Trophoblast cell (in vitro differentiated cells and primary cell): ENCODE measurements around the gene SETD4.
"Not testable (repeated sequence)": the region's sequence is repeated elsewhere in the genome, so short reads cannot be mapped to it uniquely, and the experiment has no call there.

ENCODE experiments used
- DNase-seq, 2 donors: peaks; one replicate each; pipeline ENCODE4 v3.0.0-alpha.2; 2016
- H2AFZ ChIP-seq: 2 replicates; pipeline ENCODE4 v1.6.1; 2013; ENCODE audit warnings: low read length, moderate library complexity, mild to moderate bottlenecking; ENCODE audit not compliant: insufficient read depth, poor library complexity
- H2AK5ac ChIP-seq: 2 replicates; pipeline ENCODE4 v1.6.1; 2013; ENCODE audit warnings: mild to moderate bottlenecking, low read length
- H2BK120ac ChIP-seq: 2 replicates; pipeline ENCODE4 v1.6.1; 2013; ENCODE audit warnings: low read length, mild to moderate bottlenecking, moderate library complexity; ENCODE audit not compliant: insufficient read depth, poor library complexity
- H2BK12ac ChIP-seq: 2 replicates; pipeline ENCODE4 v1.6.1; 2013; ENCODE audit warnings: mild to moderate bottlenecking, low read length, moderate library complexity
- H2BK5ac ChIP-seq: 2 replicates; pipeline ENCODE4 v1.6.1; 2013; ENCODE audit warnings: low read length, low read depth, moderate library complexity, mild to moderate bottlenecking; ENCODE audit not compliant: poor library complexity
- H3K14ac ChIP-seq: 2 replicates; pipeline ENCODE4 v1.6.1; 2013; ENCODE audit warnings: mild to moderate bottlenecking, low read length
- H3K18ac ChIP-seq: 2 replicates; pipeline ENCODE4 v1.6.1; 2013; ENCODE audit warnings: mild to moderate bottlenecking, low read length
- H3K23ac ChIP-seq: 2 replicates; pipeline ENCODE4 v1.6.1; 2013; ENCODE audit warnings: low read length
- H3K27ac ChIP-seq: 2 replicates; pipeline ENCODE4 v1.5.1; 2013; ENCODE audit warnings: low read depth, mild to moderate bottlenecking, inconsistent platforms, low read length, moderate library complexity
- H3K27me3 ChIP-seq: 2 replicates; pipeline ENCODE4 v1.6.1; 2013; ENCODE audit warnings: inconsistent platforms, mild to moderate bottlenecking, low read length, moderate library complexity; ENCODE audit not compliant: insufficient read depth
- H3K36me3 ChIP-seq, 2 experiments: 1 replicate in 1 of 2; 2 replicates in 1 of 2; pipeline ENCODE4 v1.6.1; 2013; ENCODE audit warnings: low read length in 2 of 2, mild to moderate bottlenecking in 2 of 2, moderate library complexity in 1 of 2; ENCODE audit not compliant: insufficient read depth in 2 of 2, control insufficient read depth in 1 of 2
- H3K4ac ChIP-seq: 2 replicates; pipeline ENCODE4 v1.6.1; 2013; ENCODE audit warnings: low read depth, mild to moderate bottlenecking, low read length, moderate library complexity
- H3K4me1 ChIP-seq, 2 experiments: 1 replicate in 1 of 2; 2 replicates in 1 of 2; pipeline ENCODE4 v1.6.1; 2013; ENCODE audit warnings: low read length in 2 of 2, mild to moderate bottlenecking in 2 of 2, moderate library complexity in 1 of 2; ENCODE audit not compliant: insufficient read depth in 2 of 2, control insufficient read depth in 1 of 2
- H3K4me2 ChIP-seq: 2 replicates; pipeline ENCODE4 v1.6.1; 2013; ENCODE audit warnings: inconsistent platforms, mild to moderate bottlenecking, low read length, moderate library complexity
- H3K4me3 ChIP-seq: 2 replicates; pipeline ENCODE4 v1.5.1; 2013; ENCODE audit warnings: mild to moderate bottlenecking, low read depth, low read length, inconsistent platforms
- H3K79me1 ChIP-seq: one replicate; pipeline ENCODE4 v1.6.1; 2013; ENCODE audit warnings: low read length
- H3K79me2 ChIP-seq: 2 replicates; pipeline ENCODE4 v1.6.1; 2013; ENCODE audit warnings: low read length, mild to moderate bottlenecking; ENCODE audit not compliant: control insufficient read depth, insufficient read depth, poor library complexity
- H3K9ac ChIP-seq: 2 replicates; pipeline ENCODE4 v1.6.1; 2013; ENCODE audit warnings: mild to moderate bottlenecking, low read length
- H3K9me3 ChIP-seq: 2 replicates; pipeline ENCODE4 v1.6.1; 2013; ENCODE audit warnings: low read depth, mild to moderate bottlenecking, control low read depth, inconsistent platforms, low read length; ENCODE audit not compliant: insufficient read depth
- H4K12ac ChIP-seq: 2 replicates; pipeline ENCODE4 v1.6.1; 2013; ENCODE audit warnings: low read depth, mild to moderate bottlenecking, low read length, moderate library complexity
- H4K8ac ChIP-seq: 2 replicates; pipeline ENCODE4 v1.6.1; 2013; ENCODE audit warnings: low read depth, mild to moderate bottlenecking, low read length, moderate library complexity
- H4K91ac ChIP-seq: one replicate; pipeline ENCODE4 v1.6.1; 2013; ENCODE audit warnings: low read depth, mild to moderate bottlenecking, low read length, moderate library complexity
- WGBS: extraction: QIAGEN DNeasy Blood & Tissue Kit; methylation state at CpG from one replicate; pipeline ENCODE4 v1.1.7; 2013; ENCODE audit warnings: missing lambda C conversion rate; ENCODE audit not compliant: insufficient read length, insufficient coverage; ENCODE audit errors: extremely low coverage; 5-methylcytosine and 5-hydroxymethylcytosine counted together

Gene SETD4

DNA sequence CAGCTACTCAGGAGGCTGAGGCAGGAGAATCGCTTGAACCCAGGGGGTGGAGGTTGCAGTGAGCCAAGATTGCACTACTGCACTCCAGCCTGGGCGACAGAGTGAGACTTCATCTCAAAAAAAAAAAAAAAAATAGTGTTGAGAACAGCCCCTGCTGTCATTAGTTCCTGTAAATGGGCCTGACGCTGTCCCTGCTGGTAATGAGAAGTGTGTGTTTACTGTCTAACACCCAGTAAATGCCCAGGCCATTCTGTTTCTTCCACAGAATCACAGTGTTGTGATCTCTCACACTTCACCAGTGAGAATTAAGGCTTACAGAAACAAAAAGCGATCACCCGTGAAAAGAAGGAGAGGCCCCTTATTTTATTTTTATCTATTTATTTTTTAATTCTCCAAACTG, 13.6 kb upstream of the SETD4 start:
- H3K9me3 ChIP-seq, H4K8ac ChIP-seq, H3K27ac ChIP-seq, H4K12ac ChIP-seq, H4K91ac ChIP-seq, H3K79me1 ChIP-seq, H3K27me3 ChIP-seq, H3K4me3 ChIP-seq, H3K79me2 ChIP-seq, H3K23ac ChIP-seq, H3K4ac ChIP-seq, H3K4me1 ChIP-seq, H2BK120ac ChIP-seq, H2BK5ac ChIP-seq, H3K4me2 ChIP-seq, H3K18ac ChIP-seq, H3K14ac ChIP-seq, H3K36me3 ChIP-seq, H3K9ac ChIP-seq, H2AK5ac ChIP-seq, H2BK12ac ChIP-seq, H2AFZ ChIP-seq, DNase-seq: not testable (repeated sequence)
- WGBS = no CpG with 5 or more reads among the region's 5 CpGs

DNA sequence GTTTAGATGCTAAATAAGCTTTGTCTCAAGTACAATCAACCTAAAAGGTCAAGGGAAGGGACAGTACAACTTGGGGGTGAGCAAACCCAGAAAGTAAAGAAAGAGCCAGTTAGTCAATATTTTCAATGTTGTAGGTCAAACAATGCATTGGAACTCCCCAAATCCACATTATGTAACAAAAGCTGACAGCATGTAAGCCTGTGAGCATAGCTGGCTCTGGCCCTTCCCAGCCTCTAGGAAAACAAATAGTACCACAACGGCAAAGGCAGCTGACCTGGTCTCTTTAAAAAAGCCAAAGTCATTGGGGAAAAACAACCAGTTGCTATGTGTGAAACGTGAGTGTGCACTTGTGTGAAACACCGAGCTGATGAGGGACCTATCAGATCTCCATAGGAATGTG, 12.9 kb upstream of the SETD4 start:
- no peak overlapping the region for H4K91ac ChIP-seq
- no peak overlapping the region for H3K14ac ChIP-seq
- no CpG with 5 or more reads among the region's 3 CpGs for WGBS
- no peak overlapping the region for H3K23ac ChIP-seq
- no peak overlapping the region for H3K4me3 ChIP-seq
- H2BK12ac ChIP-seq = no peak overlapping the region
- H3K36me3 ChIP-seq = no peaks in the 10 kb centered on the region
- no peak overlapping the region for H2AK5ac ChIP-seq
- H3K9ac ChIP-seq = no peak overlapping the region
- no peak overlapping the region for H3K27ac ChIP-seq
- H3K4ac ChIP-seq = no peak overlapping the region
- DNase-seq = no peak
- no peak overlapping the region for H4K12ac ChIP-seq
- H2BK5ac ChIP-seq = no peak overlapping the region
- no peak overlapping the region for H2BK120ac ChIP-seq
- no peak overlapping the region for H4K8ac ChIP-seq
- H3K4me1 ChIP-seq = peaks cover 0 to 2% of the 10 kb centered on the region in 2 experiments
- H2AFZ ChIP-seq = no peak overlapping the region
- no peak overlapping the region for H3K18ac ChIP-seq
- H3K79me2 ChIP-seq = no peaks in the 10 kb centered on the region
- no peaks in the 10 kb centered on the region for H3K27me3 ChIP-seq
- no peaks in the 10 kb centered on the region for H3K79me1 ChIP-seq
- H3K4me2 ChIP-seq = no peak overlapping the region
- H3K9me3 ChIP-seq = peaks cover 6% of the 10 kb centered on the region

DNA sequence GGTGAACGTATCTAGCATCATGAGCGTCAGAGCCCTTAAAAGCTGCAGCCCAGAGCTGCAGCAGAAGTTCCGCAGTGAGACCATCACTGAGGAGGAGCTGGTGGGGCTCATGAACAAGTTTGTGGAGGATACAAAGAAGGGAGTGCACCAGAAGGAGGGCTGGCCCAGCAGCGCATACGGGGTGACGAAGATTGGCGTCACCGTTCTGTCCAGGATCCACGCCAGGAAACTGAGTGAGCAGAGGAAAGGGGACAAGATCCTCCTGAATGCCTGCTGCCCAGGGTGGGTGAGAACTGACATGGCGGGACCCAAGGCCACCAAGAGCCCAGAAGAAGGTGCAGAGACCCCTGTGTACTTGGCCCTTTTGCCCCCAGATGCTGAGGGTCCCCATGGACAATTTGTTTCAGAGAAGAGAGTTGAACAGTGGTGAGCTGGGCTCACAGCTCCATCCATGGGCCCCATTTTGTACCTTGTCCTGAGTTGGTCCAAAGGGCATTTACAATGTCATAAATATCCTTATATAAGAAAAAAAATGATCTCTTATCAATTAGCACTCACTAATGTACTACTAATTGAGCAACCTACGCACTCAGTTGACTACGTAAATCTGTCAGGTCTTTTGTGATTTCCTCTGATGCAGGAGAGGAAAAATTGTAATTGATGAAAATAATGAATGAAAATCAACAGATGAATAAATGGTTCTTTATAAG, 12.3 kb upstream of the SETD4 start:
- Histone ChIP-seq H2AK5ac (no peak overlapping the region), H3K4me1 (peaks cover 0 to 2% of the 10 kb centered on the region in 2 experiments), H3K9me3 (peaks cover 6% of the 10 kb centered on the region), H2BK12ac (no peak overlapping the region), H2BK120ac (no peak overlapping the region), H2BK5ac (no peak overlapping the region), H4K91ac (no peak overlapping the region), H3K36me3 (no peaks in the 10 kb centered on the region), H3K9ac (no peak overlapping the region), H3K4me3 (no peak overlapping the region), H3K23ac (no peak overlapping the region), H3K4ac (no peak overlapping the region), H4K8ac (no peak overlapping the region), H3K14ac (no peak overlapping the region), H3K79me1 (no peaks in the 10 kb centered on the region), H3K79me2 (no peaks in the 10 kb centered on the region), H3K4me2 (no peak overlapping the region), H4K12ac (no peak overlapping the region), H3K18ac (no peak overlapping the region), H3K27ac (no peak overlapping the region), H3K27me3 (no peaks in the 10 kb centered on the region), H2AFZ (no peak overlapping the region)
- WGBS = no CpG with 5 or more reads among the region's 12 CpGs
- no peak for DNase-seq

DNA sequence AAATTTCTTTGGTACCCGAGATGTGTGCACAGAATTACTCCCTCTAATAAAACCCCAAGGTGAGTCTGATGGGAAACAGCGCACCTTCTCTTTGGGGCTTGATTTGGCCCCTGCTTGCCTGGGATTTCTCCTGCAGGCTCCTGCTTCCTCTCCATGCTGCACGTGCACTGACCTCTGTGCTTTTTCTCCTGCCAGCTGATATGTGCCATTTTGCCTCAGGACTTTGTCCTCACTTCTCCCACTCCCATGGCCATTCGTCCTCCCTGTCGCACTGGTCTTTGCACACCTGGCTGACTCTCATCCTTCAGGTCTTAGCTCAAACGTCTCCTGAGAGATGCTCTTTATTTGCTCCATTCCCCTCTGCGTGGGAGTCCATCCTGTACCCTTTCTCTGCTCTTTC, 10.7 kb upstream of the SETD4 start:
- Histone ChIP-seq H2BK120ac (no peak overlapping the region), H3K27ac (no peak overlapping the region), H3K9me3 (peaks cover 6% of the 10 kb centered on the region), H3K4me3 (no peak overlapping the region), H3K79me2 (no peaks in the 10 kb centered on the region), H4K91ac (no peak overlapping the region), H3K23ac (no peak overlapping the region), H3K27me3 (no peaks in the 10 kb centered on the region), H3K18ac (no peak overlapping the region), H2BK5ac (no peak overlapping the region), H3K14ac (no peak overlapping the region), H4K8ac (no peak overlapping the region), H3K4me2 (no peak overlapping the region), H2AFZ (no peak overlapping the region), H3K36me3 (no peaks in the 10 kb centered on the region), H3K79me1 (no peaks in the 10 kb centered on the region), H3K4me1 (peaks cover 0 to 2% of the 10 kb centered on the region in 2 experiments), H2AK5ac (no peak overlapping the region), H3K4ac (no peak overlapping the region), H4K12ac (no peak overlapping the region), H2BK12ac (no peak overlapping the region), H3K9ac (no peak overlapping the region)
- no CpG with 5 or more reads among the region's 7 CpGs for WGBS
- DNase-seq = no peak
